NCI-H748 (cell line): ENCODE results near the gene FBXL13.
"Not testable (repeated sequence)": the region's sequence is repeated elsewhere in the genome, so short reads cannot be mapped to it uniquely, and the experiment has no call there.

Source experiments
- DNase-seq: peaks from one replicate; lab custom pipeline; 2025; ENCODE audit not compliant: unreplicated experiment; lab: John Stamatoyannopoulos, UW

Gene FBXL13

DNA sequence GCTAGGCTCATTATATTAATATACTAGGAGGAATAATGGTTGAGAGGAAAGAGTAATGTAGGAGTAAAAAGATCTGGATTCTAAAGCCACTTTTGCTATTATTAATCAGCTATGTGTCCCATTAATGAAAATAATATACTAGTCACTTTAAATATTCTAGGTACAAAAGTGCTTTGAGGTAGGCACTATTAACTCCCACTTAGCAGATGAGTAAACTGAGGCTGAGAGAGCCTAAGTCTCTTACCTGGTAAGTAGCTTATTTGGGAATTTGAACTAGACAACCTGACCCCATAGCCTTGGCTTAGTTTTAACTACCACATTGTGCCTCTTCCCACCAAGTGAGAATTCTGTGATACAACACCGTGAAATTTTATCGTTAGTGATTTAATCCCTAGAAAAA lies 6.3 kb upstream of the FBXL13 start:
- DNase-seq: no peak

DNA sequence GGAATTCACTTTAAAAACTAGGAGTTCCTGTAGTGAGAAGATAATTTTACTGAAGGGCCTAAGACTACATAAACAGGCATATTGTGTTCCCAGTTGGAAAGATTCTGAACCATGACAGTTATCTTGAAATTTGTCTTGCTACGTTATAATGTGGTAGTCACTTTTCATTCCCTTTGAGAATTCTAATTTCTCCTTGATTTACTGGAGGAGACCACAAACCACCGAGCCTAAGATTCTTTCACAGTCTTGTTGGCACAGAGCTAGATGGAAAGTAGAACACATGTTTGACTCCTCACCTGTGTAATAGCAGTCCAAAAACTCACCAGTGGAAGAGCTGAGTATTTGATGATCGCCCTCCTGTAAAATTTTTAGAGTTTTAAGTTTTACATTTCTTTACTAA lies 5.2 kb upstream of the FBXL13 start:
- no peak for DNase-seq

DNA sequence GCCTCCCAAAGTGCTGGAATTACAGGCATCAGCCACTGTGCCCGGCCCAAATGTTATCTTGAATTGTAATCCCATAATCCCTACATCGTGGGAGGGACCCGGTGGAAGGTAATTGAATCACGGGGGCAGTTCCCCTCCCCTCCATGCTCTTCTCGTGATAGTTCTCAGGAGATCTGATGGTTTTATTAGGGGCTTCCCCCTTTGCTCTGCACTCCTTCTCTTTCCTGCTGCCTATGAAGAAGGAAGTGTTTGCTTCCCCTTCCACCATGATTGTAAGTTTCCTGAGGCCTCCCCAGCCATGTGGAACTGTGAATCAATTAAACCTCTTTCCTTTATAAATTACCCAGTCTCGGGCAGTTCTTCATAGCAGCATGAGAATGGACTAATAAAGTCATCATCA lies 3.6 kb upstream of the FBXL13 start:
- DNase-seq: not testable (repeated sequence)

GRCh38 chr7:103077318-103077717 lies 2.7 kb upstream of the FBXL13 start:
- DNase-seq: no peak

- no peak for DNase-seq
Observed at GRCh38 chr7:103076764-103077163, 2.2 kb upstream of the FBXL13 start.

DNA sequence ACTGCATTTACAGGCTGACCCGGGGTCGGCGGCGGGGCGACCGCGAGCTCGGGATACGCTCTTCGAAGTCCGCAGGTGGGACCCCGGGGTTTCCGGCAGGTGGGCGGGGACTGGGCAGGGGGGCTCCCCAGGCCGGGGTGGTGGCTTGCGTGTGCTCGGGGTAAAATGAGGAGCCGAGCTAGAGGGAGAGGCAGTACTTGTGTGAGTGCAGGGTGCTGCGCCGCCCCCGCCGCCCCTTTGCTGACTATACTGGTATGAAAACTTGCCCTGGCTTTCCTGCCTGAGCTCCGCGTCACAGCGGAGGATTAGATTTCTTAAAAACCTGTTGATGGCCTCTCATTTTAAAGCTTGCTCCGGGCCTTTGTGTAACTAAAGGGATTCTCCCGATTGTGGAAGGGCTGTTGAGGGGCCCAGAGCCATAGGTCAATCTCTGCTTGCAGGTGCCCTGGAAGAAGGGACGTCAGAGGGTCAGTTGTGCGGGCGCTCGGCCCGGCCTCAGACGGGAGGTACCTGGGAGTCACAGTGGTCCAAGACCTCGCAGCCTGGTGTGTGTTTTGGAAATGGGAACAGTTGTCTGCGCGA lies 832 bp upstream of the FBXL13 start:
- peak; percentile 76 for DNase-seq

- DNase-seq: peak; percentile 49
Observed at GRCh38 chr7:103073989-103074518, 542 bp downstream of the FBXL13 start.

DNA sequence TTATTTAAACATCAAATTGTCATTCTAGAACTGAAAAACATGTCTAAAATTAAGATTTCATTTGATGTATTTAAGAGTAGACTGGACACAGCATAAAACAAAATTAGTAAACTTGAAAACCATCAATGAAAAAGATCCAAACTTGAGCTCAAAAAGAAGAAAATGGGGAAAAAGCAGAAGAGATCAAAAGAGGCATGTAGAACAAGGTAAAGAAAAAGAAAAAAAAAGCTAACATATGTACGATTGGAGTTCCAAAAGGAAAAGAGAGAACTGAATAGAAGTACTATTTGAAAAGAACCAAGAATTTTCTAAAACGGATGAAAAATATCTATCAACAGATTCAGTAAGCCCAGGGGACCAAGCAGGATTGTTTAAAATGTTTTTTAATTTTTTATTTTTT lies 3.6 kb downstream of the FBXL13 start:
- DNase-seq: no peak

DNA sequence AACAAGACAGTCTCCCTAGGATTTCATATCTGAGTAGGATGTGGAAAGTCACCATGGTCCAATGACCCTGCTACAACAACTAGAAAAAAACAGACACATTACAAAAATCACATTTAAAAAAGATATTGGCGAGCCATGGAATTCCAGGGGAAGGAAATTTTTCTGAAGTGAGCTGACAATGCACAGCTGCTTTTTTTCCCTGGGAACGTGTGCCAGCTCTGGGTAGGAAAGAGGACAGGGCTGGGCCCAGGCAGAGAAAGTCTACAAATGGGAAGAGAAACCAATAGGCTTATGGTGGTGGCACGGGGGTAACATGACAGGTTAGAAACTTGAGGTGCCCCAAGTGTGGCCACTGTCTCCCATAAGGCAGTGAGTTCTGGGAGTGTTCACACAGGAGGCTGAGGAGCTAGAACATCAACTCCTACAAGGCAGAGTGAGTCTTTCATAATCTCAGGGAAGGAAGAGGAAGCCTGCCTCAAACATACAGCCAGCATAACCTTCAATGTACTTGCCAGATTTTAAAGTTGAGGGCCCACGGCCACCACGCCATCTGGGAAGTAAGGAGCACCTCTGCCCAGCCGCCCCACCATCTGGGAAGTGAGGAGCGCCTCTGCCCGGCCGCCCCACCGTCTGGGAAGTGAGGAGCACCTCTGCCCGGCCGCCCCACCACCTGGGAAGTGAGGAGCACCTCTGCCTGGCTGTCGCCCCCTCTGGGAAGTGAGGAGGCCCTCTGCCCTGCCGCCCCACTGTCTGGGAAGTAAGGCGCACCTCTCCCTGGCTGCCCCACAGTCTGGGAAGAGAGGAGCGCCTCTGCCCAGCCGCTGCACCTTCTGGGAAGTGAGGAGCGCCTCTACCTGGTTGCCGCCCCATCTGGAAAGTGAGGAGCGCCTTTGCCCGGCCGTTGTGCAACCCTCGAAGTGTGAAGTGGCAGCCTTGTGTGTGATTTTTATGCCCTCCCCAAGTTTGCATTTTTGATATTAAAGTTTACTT lies 5.9 kb downstream of the FBXL13 start:
- DNase-seq: no peak

GRCh38 chr7:103065667-103066066 lies 8.9 kb downstream of the FBXL13 start:
- peak; percentile 52 for DNase-seq

- no peak for DNase-seq
Observed at GRCh38 chr7:103063895-103064294, 10.7 kb downstream of the FBXL13 start.

GRCh38 chr7:103059471-103059870 lies 15.1 kb downstream of the FBXL13 start:
- no peak for DNase-seq

DNA sequence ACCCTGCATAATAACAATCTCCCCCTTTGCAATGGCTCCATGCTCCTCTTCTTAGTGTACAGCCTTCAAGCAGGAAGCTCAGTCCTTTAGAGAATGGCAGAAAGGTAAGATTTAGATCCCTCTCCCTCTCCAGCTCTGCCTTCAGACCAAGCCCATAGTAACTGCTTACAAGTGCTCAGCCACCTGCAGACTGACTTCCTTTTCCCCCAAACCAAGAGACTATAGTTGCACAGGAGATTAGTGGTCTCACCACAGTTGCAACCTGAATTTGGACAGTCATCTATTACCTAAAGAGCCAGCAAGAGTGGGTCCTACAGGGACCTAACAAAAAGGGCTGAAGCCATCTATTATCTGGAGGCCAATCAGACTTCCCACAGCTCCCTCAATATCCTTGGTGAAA lies 16.5 kb downstream of the FBXL13 start:
- no peak for DNase-seq

GRCh38 chr7:103056006-103056405 lies 18.6 kb downstream of the FBXL13 start:
- not testable (repeated sequence) for DNase-seq

DNA sequence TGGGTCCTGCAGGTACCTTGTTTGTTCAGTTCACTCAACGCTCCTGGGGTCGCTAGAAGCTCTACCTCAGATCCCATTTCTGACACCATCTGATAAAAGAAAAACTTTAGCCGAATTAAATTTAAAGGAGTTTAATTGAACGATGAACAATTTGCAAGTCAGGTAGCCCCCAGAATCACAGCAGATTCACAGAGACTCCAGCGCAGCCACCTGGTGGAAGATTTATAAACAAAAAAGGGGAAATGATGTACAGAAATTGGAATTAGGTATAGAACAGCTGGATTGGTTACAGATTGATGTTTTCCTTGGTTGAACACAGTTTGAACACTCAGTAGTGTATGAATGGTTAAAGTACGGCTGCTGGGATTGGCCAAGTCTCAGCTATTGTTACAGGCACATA lies 23.1 kb downstream of the FBXL13 start:
- no peak for DNase-seq

GRCh38 chr7:103048833-103049232 lies 25.8 kb downstream of the FBXL13 start:
- no peak for DNase-seq

GRCh38 chr7:103041815-103042214 lies 32.8 kb downstream of the FBXL13 start:
- DNase-seq: not testable (repeated sequence)

GRCh38 chr7:103037823-103038739 lies 36.5 kb downstream of the FBXL13 start:
- DNase-seq: peak; percentile 88

- no peak for DNase-seq
Observed at GRCh38 chr7:103037476-103037822, 37.1 kb downstream of the FBXL13 start.

- DNase-seq: not testable (repeated sequence)
Observed at GRCh38 chr7:103034318-103034717, 40.3 kb downstream of the FBXL13 start.

DNA sequence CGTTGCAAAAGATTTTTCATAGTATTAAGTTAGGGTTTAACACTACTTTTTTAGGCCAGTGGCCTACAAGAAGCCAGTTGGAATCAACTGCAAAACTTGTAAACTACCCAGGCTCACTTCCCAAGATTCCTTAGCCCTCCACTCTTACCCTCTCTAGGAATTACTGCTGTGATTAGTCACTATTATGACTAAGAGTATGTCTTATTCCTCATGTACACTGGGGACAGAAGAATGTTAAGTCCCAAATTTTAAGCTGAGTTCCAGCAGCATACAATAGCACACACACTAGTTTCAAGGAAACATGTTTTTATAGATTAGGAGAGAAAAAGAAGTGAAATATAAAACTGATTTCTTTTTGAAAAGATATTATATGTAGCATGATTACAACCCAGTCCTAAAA lies 42.8 kb downstream of the FBXL13 start:
- DNase-seq: no peak
